Stimulated activated CD8-positive, alpha-beta memory T cell treated with anti-CD3 and anti-CD28 coated beads, Interleukin-4, amount 100 ng/mL, for 48 hours (primary cell): ENCODE measurements around the gene DDX51.
"Not testable (repeated sequence)": the region's sequence is repeated elsewhere in the genome, so short reads cannot be mapped to it uniquely, and the experiment has no call there.

Experiments used
- DNase-seq: peaks from one replicate; pipeline ENCODE4 v3.0.0-alpha.2; 2020

DDX51 gene

DNA sequence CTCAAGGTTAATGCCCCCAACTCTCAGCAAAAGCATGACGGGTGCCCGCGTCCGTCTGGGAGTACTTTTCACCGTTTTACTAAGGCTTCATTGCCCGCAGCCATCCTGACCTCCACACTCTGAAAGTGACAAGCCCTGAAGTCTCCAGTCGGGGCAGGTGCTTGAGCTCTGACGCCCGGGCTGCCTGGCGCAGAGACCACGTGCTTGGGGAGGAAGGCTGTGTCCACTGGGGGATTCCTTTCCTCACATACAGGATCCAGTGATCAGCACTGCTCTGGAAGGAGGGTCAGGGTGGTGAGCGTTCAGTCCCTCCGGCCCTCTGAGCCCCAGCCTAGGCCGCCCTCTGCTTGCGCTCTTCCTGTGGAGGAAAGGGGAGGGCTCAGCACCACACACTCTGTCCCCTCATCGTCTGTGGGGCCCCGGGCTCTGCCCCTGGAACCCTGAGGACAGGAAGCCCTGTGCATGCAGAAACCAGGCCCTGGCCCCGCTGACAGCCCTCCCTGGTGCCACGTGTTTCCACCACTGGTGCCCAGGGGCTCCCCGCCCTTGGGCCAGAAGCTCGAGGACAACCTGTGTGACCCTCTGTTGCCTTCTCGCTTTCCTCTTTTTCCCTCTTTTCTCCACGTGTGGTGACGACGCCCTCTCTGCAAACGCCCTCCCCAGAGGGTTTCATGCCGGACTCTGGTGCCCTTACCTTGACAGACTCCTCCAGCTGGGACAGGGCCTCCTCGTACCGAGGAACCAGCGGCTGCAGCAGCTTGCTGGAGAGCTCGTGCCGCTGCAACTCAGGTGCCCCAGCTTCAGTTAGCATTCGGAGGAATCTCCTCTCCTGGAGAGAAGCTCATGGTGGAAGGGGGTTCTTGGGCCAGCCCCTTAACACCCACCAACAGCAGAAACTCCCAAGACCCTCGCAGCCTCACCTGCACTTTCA is 4.9 kb downstream of the DDX51 start:
- no peak for DNase-seq

- no peak for DNase-seq
These were observed 6.5 kb downstream of the DDX51 start for GRCh38 chr12:132137483-132138125.

DNA sequence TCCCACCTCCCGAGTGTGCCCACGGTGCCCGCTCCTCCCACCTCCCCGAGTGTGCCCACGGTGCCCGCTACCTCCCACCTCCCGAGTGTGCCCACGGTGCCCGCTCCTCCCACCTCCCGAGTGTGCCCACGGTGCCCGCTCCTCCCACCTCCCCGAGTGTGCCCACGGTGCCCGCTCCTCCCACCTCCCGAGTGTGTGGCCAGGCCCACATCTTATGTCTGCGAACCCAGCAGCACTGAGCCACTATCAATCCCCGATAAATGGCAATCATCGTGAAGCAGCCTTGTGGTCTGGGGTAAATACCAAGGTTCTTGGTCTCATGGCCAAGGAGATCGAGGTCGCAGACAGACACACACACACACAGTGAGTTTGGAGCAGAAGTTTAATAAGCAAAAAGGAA is 7.9 kb downstream of the DDX51 start:
- not testable (repeated sequence) for DNase-seq

GRCh38 chr12:132134653-132135183 is 9.4 kb downstream of the DDX51 start:
- DNase-seq, result not testable (repeated sequence)

DNA sequence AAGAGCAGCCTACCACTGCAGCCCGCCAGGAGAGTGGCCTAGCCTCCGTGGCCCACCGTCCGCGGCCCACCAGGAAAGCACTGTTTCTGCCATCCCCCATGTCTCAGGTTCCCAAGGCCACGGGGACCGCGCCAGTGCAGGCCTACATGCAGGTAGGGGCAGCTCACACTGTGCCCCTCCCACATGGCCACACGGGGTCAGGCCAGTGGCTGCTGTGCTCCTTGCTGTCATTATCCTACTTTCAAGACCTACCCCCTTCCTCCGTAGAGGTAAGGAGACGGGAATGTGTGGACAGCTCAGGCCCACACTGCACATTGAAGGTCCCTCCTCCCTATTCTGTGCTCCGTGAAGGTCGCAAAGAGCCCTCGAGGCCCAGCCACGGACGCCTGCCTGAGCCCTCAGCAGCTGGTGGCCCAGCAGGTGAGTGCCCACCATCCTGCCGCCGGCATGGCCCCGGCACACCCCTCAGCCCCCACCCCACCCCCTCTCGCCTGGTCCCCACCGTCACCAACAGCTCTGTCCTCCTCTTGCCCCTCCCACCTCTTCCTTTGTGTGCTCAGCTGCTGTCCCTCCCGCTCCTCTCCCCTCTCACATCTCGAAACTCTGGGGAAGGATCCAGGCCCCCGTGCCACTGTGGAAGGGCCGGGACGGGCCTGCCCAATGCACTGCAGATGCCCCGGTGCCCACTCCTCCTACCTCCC is 10.0 kb downstream of the DDX51 start:
- DNase-seq, result no peak

GRCh38 chr12:132132609-132133430 is 11.3 kb downstream of the DDX51 start:
- DNase-seq, result no peak

- no peak for DNase-seq
These were observed 12.2 kb downstream of the DDX51 start for GRCh38 chr12:132131952-132132351.

DNA sequence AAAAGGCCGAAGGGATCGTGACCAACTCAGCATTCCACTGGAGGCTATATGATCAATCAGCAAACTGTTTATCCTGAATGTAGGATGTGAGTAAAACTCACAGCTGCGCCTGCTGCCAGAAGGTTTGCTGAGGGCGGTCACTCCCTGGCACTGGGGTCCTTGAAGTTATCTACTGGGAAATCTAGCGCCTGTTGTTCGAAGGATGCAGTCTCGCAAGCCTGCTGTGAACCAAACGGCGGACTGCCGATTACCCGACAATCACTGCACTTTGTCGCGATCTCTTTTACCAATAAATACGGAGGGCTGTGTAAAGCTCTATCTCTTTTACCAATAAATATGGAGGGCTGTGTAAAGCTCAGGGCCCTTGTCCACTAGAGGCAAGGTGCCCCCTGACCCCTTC is 12.9 kb downstream of the DDX51 start:
- no peak for DNase-seq

- DNase-seq, result no peak
These were observed 13.4 kb downstream of the DDX51 start for GRCh38 chr12:132130690-132131089.

- no peak for DNase-seq
These were observed 15.1 kb downstream of the DDX51 start for GRCh38 chr12:132129007-132129406.

DNA sequence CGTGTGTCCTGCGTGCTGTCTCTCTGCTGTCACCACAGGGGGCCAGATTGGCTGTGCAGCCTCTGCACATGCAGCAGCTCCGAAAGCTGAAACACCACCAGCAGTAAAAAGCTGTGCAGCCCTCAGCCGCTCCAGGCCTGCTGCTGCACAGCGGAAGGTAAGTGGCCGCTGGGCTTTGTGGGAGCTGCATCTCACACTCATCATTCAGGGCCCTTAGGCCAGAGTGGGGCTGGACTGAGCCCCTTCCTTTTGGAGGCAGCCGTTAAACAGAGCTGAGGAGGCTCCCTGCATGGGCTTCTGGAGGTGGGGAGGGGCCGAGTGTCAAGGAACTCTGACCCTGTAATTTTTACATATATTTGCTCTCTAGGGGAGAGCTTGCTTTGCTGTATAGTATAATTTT is 17.1 kb downstream of the DDX51 start:
- DNase-seq, result no peak

DNA sequence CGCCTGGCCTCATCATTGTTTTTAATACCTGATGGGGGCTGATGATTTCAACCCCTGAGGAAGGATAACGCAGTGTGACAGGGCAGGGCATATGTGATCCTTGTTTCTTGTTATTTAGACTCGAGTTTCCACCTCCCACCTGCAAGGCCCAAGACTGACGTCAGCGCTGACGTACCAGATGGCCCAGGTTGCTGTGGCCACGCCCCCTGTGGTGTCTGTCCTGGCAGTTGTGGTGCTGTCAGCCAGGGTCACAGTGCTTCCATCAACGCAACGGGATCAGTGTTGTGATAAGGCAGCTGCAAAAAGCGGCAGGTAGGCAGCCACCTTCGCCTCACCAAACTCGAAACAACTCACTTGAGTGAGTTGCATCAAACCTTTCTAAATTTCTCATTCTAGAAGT is 18.4 kb downstream of the DDX51 start:
- no peak for DNase-seq

DNA sequence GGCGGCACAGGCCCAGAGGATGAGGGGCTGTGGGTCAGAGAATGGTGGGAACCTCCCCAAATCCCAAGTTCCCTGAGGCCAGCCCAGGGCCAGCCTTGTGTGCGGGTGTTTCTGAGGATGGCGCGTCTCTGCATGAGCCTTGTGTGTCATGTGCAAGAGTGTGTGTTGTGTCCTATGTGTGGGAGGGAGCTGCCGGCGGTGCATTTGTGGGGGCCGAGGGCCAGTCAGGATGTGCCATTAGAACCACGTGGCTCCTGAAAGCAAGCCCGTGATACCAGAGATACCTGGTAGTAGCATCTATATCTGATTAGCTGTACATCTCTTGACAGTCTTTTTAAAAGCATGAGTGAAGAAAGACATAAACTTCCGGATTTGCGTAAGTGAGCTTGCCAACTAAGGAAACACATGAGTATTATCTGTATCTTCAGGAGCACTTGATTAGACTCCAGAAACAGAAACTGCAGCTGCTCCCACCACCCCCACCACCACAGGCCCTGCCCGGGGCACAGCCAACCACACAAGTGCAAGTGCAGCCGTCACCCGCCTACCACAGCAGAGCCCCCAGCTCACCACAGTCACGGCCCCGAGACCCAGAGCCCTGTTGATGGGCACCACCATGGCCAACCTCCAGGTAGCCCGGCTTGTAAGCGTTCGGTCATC is 19.2 kb downstream of the DDX51 start:
- DNase-seq, result no peak

GRCh38 chr12:132123970-132124765 is 20.0 kb downstream of the DDX51 start:
- DNase-seq, result no peak

DNA sequence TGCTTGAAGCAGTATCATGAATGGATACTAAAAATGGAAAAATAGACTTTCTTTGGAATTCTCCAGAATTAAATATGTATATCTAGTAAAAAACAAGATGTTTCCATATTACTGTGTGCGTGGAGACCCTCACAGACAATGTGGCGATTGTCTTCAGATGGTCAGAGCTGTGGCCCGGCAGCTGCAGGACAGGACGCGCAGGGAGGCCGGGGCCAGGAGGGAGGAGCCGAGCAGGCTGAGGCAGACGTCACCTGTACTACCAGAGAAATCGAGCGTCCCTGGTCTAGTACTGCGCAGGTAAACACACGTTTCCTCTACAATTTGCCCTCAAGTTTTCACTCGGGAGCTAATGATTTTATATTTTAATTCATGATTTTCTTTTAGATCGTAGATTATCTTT is 22.8 kb downstream of the DDX51 start:
- no peak for DNase-seq

- no peak for DNase-seq
These were observed 25.2 kb downstream of the DDX51 start for GRCh38 chr12:132118876-132119275.

DNA sequence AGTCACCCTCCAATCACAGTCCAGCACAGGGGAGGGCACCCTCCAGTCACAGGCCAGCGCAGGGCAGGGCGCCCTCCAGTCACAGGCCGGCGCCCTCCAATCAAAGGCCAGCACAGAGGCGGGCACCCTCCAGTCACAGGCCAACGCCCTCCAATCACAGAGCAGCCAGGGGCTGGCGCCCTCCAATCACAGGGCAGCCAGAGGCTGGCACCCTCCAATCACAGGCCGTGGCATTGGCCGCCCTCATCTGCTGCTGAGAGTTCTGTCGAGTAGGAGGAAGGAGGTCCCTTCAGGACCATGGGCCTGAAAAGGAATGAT is 26.6 kb downstream of the DDX51 start:
- no peak for DNase-seq

DNA sequence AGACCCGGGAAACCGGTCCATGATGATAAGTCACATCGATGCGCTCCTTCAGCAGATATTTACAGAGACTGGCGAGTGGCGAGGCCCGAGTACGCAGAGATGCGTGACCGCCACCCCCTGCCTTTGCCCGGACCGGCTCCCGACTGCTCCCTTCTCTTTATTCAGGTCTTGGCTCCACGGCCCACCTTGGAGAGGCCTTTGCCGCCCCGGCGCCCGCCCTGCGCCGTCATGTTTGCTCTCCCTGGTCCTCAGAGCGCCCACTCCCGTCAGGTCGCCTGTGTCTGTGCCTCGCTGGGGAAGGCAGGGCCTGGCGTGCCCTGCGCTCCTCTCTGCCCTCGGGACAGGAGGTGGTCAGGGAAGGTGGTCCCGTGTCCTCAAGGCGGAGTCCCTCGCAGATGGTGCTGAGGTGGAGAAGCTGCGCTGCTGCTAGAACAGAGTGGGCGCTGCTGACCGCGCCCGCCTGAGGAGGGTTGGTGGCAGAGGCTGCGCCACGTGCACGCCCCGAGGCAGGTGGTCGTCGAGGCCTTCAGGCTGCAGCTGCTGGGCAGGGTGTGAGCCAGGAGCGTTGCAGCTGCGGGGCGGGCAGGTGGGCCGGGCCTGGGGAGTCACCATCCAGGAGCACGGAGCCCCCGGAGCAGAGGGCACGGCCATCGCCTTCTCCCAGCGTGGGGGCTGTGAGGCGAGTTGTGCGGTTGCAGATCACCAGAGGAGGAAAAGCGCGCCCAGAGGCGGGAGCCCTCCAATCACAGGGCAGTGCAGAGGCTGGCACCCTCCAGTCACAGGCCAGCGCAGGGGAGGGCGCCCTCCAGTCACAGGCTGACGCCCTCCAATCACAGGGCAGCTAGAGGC is 27.2 kb downstream of the DDX51 start:
- no peak for DNase-seq

DNA sequence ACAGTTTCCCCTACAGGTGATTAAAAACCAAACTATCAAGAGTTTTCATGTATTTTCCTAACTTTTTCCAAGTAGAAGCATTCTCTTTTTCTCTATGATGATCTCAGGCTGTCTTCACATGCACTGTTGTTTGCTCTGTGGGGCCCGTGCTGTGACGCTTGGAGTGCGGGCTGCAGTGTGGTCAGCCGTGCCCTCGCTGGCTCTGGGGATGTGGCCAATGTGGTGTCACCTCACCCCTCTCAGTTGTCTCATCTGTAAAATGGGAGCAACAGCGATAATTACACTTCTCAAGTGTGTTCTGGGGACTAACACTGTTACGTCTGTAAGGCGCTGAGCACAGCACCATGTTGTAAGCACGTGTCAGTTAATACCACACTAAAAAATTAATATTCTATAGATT is 28.6 kb downstream of the DDX51 start:
- no peak for DNase-seq

DNA sequence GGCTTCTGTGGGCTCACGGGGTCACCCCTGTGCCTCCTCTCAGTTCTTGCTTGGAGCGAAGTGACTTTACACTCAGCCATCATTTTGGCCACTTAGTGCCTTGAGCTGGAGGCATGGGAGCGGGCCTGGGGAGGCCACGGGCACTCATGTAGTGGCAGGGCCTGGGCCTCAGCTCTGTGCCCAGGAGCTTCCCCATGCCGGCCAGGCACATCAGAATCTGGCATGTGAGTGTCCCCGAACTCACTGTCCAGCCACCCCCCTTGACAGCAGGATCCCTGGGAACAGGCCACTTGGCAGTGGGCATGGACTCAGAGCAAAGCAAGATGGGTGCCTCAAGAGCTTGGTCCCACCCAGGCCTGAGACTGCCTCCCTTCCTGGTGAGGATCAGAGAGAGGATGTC is 29.5 kb downstream of the DDX51 start:
- no peak for DNase-seq
